Mesendoderm (in vitro differentiated cells): ENCODE measurements around the gene TCEAL2.
"Not testable (repeated sequence)": the region's sequence is repeated elsewhere in the genome, so short reads cannot be mapped to it uniquely, and the experiment has no call there.

ENCODE experiments used
- DNase-seq: peaks from one replicate; pipeline ENCODE4 v3.0.0; 2013
- H2AK5ac ChIP-seq: 2 replicates; pipeline ENCODE4 v1.6.1; 2013; ENCODE audit warnings: low read length, inconsistent platforms
- H2BK120ac ChIP-seq: 2 replicates; pipeline ENCODE4 v1.6.1; 2013; ENCODE audit warnings: low read depth, mild to moderate bottlenecking, low read length, moderate library complexity, mixed read lengths
- H2BK15ac ChIP-seq: replicated peaks from 2 replicates; pipeline ENCODE4 v1.6.1; 2013; ENCODE audit warnings: low read depth, mild to moderate bottlenecking, moderate library complexity
- H2BK5ac ChIP-seq: 2 replicates; pipeline ENCODE4 v1.6.1; 2013; ENCODE audit warnings: low read length, inconsistent platforms
- H3K18ac ChIP-seq: 2 replicates; pipeline ENCODE4 v1.6.1; 2013; ENCODE audit warnings: mild to moderate bottlenecking, low read length, mixed read lengths
- H3K23ac ChIP-seq: one replicate; pipeline ENCODE4 v1.6.1; 2013; ENCODE audit warnings: low read length
- H3K27ac ChIP-seq: 2 replicates; pipeline ENCODE4 v1.5.1; 2013; ENCODE audit warnings: low read depth, mild to moderate bottlenecking, inconsistent platforms, low read length, moderate library complexity
- H3K27me3 ChIP-seq: 2 replicates; pipeline ENCODE4 v1.6.1; 2013; ENCODE audit warnings: low read length, control low read depth, mild to moderate bottlenecking, inconsistent platforms; ENCODE audit not compliant: insufficient read depth, poor library complexity
- H3K36me3 ChIP-seq: 2 replicates; pipeline ENCODE4 v1.6.1; 2013; ENCODE audit warnings: low read length, inconsistent platforms; ENCODE audit not compliant: control insufficient read depth, insufficient read depth
- H3K4ac ChIP-seq: one replicate; pipeline ENCODE4 v1.6.1; 2013; ENCODE audit warnings: low read depth, mild to moderate bottlenecking, low read length, moderate library complexity
- H3K4me1 ChIP-seq: 2 replicates; pipeline ENCODE4 v1.6.1; 2013; ENCODE audit warnings: low read depth, low read length, inconsistent platforms; ENCODE audit not compliant: control insufficient read depth
- H3K4me2 ChIP-seq: 2 replicates; pipeline ENCODE4 v1.6.1; 2013; ENCODE audit warnings: low read length
- H3K4me3 ChIP-seq: 2 replicates; pipeline ENCODE4 v1.5.1; 2013; ENCODE audit warnings: mild to moderate bottlenecking, low read length
- H3K56ac ChIP-seq: one replicate; pipeline ENCODE4 v1.6.1; 2013; ENCODE audit warnings: low read length
- H3K79me1 ChIP-seq: 2 replicates; pipeline ENCODE4 v1.6.1; 2013; ENCODE audit warnings: low read length, inconsistent platforms
- H3K79me2 ChIP-seq: 2 replicates; pipeline ENCODE4 v1.6.1; 2013; ENCODE audit warnings: mild to moderate bottlenecking, low read length; ENCODE audit not compliant: control insufficient read depth, insufficient read depth
- H3K9ac ChIP-seq: 2 replicates; pipeline ENCODE4 v1.6.1; 2013; ENCODE audit warnings: low read length, inconsistent platforms
- H4K5ac ChIP-seq: one replicate; pipeline ENCODE4 v1.6.1; 2013; ENCODE audit warnings: low read length
- H4K8ac ChIP-seq: one replicate; pipeline ENCODE4 v1.6.1; 2013; ENCODE audit warnings: low read depth, mild to moderate bottlenecking, control low read depth, low read length, moderate library complexity
- WGBS: extraction: QIAGEN DNeasy Blood & Tissue Kit; methylation state at CpG from one replicate; pipeline ENCODE4 v1.1.7; 2013; ENCODE audit warnings: low lambda C conversion rate, missing lambda C conversion rate; ENCODE audit not compliant: insufficient coverage; ENCODE audit errors: extremely low coverage; 5-methylcytosine and 5-hydroxymethylcytosine counted together

TCEAL2 gene

GRCh38 chrX:102142274-102142673, 16.8 kb downstream of the TCEAL2 start, which contains the start of gene TCEAL6:
TSS of gene TCEAL6 (minus strand) at chrX:102142481.
- not testable (repeated sequence) for H3K36me3 ChIP-seq, H3K27ac ChIP-seq, H3K56ac ChIP-seq

DNA sequence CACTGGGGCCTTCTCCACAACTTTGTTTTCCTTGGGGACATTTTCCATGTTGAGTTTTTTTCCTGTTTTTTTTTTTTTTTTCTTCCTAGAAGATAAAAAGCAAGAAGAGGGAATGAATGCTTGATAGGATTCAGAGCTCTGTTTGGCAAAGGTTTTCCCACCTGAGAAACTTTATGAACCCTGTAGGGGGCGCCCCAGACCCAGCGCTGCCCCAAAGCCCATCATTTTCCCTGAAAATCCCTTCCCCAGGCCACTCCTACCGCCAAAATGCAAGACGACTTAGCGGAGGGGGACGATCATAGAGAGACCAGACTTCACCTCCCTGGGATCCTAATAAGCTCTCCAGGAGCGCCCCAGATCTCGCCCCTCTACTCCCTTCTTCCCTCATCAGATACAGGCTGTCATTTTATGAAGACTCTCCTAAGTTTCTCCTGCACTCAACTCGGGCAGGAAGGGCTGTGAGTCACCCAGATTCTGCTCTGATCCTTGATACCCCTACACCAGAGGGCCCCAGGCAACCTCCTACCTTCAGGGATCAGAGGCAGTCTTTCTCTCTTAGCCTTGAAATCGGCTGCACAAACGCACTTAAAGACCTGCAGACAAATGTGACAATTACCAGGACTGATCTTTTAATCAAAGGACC, 28.9 kb downstream of the TCEAL2 start:
- no peak overlapping the region for H3K27ac ChIP-seq
- H4K5ac ChIP-seq: no peak overlapping the region
- no peaks in the 10 kb centered on the region for H3K79me1 ChIP-seq
- no peaks in the 10 kb centered on the region for H3K36me3 ChIP-seq
- H3K4me2 ChIP-seq: no peak overlapping the region
- no peak overlapping the region for H2AK5ac ChIP-seq
- no peak overlapping the region for H2BK15ac ChIP-seq
- H2BK5ac ChIP-seq: no peak overlapping the region
- H3K9ac ChIP-seq: no peak overlapping the region
- no peaks in the 10 kb centered on the region for H3K27me3 ChIP-seq
- H3K18ac ChIP-seq: no peak overlapping the region
- no peak overlapping the region for H2BK120ac ChIP-seq
- no peak overlapping the region for H4K8ac ChIP-seq
- DNase-seq: peak; percentile 60
- WGBS: no CpG with 5 or more reads among the region's 11 CpGs
- no peak overlapping the region for H3K23ac ChIP-seq
- no peaks in the 10 kb centered on the region for H3K79me2 ChIP-seq
- no peak overlapping the region for H3K56ac ChIP-seq
- H3K4me3 ChIP-seq: no peak overlapping the region
- H3K4ac ChIP-seq: no peak overlapping the region
- H3K4me1 ChIP-seq: no peaks in the 10 kb centered on the region

More at GRCh38 chrX:102142274-102142673, 16.8 kb downstream of the TCEAL2 start, which contains the start of gene TCEAL6:
- H3K23ac ChIP-seq, H2AK5ac ChIP-seq, H2BK5ac ChIP-seq, H3K4me2 ChIP-seq, H2BK120ac ChIP-seq, H3K27me3 ChIP-seq, H3K4ac ChIP-seq, H3K4me1 ChIP-seq, DNase-seq, H4K5ac ChIP-seq, H3K9ac ChIP-seq, H2BK15ac ChIP-seq, H3K79me1 ChIP-seq, H3K4me3 ChIP-seq, H3K79me2 ChIP-seq, H3K18ac ChIP-seq, H4K8ac ChIP-seq: not testable (repeated sequence)
- WGBS: no CpG with 5 or more reads among the region's 31 CpGs

DNA sequence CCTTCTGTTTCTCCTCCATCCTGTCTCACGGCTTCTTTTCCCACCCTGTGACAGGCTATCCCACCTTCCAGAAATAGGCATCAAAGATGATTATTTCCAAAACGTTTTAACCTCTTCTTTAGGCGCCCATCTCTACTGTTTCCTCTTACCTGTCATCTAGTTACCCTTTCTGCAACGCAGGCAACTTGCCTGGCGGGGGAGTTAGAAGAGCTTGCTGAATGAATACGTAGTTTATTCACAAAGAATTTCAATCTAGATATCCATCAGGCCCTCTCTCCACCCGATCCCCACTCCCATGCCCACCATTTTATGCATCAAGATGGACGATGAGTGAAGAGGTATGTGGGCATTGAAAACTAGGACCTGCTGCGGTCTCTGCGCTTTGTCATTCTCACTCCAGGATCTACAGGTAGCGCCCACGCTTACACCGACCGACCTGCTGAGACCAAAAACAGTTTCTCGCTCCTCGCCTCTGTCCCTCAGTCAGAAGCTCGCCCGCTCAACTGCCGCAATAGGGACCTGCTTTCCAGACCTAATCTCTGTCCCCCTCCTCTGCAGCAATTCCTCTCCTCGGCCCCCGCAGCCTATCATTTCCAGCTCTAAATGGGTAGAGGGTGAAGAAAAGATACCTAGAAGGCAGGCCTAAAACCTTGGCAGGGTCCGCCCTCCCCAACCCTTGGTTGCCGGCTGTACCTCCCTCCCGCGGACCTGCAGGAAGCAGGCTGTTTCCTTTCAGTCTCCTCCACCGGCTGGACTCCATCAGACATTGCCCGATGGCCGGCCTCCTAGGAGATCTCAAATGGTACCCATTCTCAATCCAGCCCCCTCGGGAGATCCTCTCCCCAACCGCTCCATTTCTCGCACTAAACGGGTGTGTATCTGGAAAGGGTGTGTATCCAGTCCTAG, 29.7 kb downstream of the TCEAL2 start:
- Histone ChIP-seq H4K8ac (no peak overlapping the region), H3K27me3 (no peaks in the 10 kb centered on the region), H3K18ac (no peak overlapping the region), H2BK15ac (no peak overlapping the region), H3K56ac (peak overlapping the region; percentile 73), H3K4me1 (no peaks in the 10 kb centered on the region), H2BK5ac (no peak overlapping the region), H4K5ac (no peak overlapping the region), H3K23ac (no peak overlapping the region), H3K27ac (no peak overlapping the region), H2BK120ac (no peak overlapping the region), H3K36me3 (no peaks in the 10 kb centered on the region), H2AK5ac (no peak overlapping the region), H3K4me2 (peak overlapping the region; percentile 59), H3K4ac (no peak overlapping the region), H3K79me1 (no peaks in the 10 kb centered on the region), H3K9ac (peak overlapping the region; percentile 57), H3K79me2 (no peaks in the 10 kb centered on the region), H3K4me3 (peak overlapping the region; percentile 40)
- peak; percentile 31 for DNase-seq
- WGBS: no CpG with 5 or more reads among the region's 32 CpGs

DNA sequence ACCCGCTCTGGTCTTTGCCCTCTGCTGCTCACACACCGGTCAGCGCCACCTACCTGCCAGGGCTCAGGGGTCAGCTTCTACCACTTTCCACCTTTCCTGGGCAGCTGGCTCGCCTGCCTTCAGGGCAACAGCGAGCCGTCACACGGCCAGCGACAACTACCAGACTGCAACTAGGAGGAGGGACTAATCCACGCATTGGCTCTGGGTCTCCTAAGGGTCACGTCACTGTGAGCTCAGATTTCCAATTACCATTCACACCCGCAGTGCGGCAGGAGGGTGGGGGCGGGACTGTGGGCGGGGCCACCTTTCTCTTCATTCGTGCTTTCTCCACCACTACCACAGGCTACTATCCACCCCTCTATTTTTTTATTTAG, 30.3 kb downstream of the TCEAL2 start, which contains the start of gene BEX5:
Gene BEX5, minus strand, starts transcription at position 172 of the 374 bp plus-strand sequence. CDS start 1,712 bp downstream, outside the sequence.
- no peak within 1 kb of the TSS for H2BK15ac ChIP-seq
- H3K4ac ChIP-seq: no peak within 1 kb of the TSS
- peak; percentile 91 for DNase-seq
- WGBS: no CpG with 5 or more reads among the region's 15 CpGs
- peak within 1 kb of the TSS; percentile 57 for H3K9ac ChIP-seq
- no peaks in the 10 kb centered on the region for H3K36me3 ChIP-seq
- H3K23ac ChIP-seq: no peak within 1 kb of the TSS
- no peak within 1 kb of the TSS for H4K5ac ChIP-seq
- H2AK5ac ChIP-seq: no peak within 1 kb of the TSS
- no peak within 1 kb of the TSS for H2BK5ac ChIP-seq
- H3K27ac ChIP-seq: no peak within 1 kb of the TSS
- H3K4me1 ChIP-seq: no peaks in the 10 kb centered on the region
- no peaks in the 10 kb centered on the region for H3K79me1 ChIP-seq
- no peak within 1 kb of the TSS for H2BK120ac ChIP-seq
- peak within 1 kb of the TSS; percentile 73 for H3K56ac ChIP-seq
- no peak within 1 kb of the TSS for H4K8ac ChIP-seq
- peak within 1 kb of the TSS; percentile 59 for H3K4me2 ChIP-seq
- no peaks in the 10 kb centered on the region for H3K27me3 ChIP-seq
- H3K18ac ChIP-seq: no peak within 1 kb of the TSS
- no peaks in the 10 kb centered on the region for H3K79me2 ChIP-seq
- H3K4me3 ChIP-seq: peak within 1 kb of the TSS; percentile 40
